OCI-LY3 (cell line): ENCODE measurements around the gene FSTL4.

Experiments
- H2AFZ ChIP-seq: fragments of 200-600, 300-600 bp; shearing (Covaris generic); 2 replicates; pipeline ENCODE4 v1.6.0; 2014; ENCODE audit warnings: antibody characterized with exemption, low read depth, low read length
- H3K27ac ChIP-seq: fragments of 200-600, 300-600 bp; sonication (generic); 2 replicates; pipeline ENCODE4 v1.5.1; 2014; ENCODE audit warnings: mild to moderate bottlenecking, low read length, moderate library complexity, mixed read lengths
- H3K27me3 ChIP-seq: fragments of 200-600, 300-600 bp; sonication (generic); 2 replicates; pipeline ENCODE4 v1.6.1; 2014; ENCODE audit warnings: low read depth, low read length, mixed read lengths
- H3K36me3 ChIP-seq: fragments of 200-600, 300-600 bp; sonication (generic); replicated peaks from 2 replicates; pipeline ENCODE3; 2014; ENCODE audit warnings: low read depth, low read length, mixed read lengths
- H3K4me1 ChIP-seq: fragments of 300-600, 200-600 bp; sonication (generic); 2 replicates; pipeline ENCODE4 v1.6.1; 2014; ENCODE audit warnings: low read length, mixed read lengths
- H3K4me2 ChIP-seq: fragments of 200-600, 300-600 bp; sonication (generic); 2 replicates; pipeline ENCODE4 v1.6.1; 2014; ENCODE audit warnings: low read length, mixed read lengths
- H3K4me3 ChIP-seq: fragments of 300-600, 200-600 bp; sonication (generic); 2 replicates; pipeline ENCODE4 v1.5.1; 2014; ENCODE audit warnings: antibody characterized with exemption, mild to moderate bottlenecking, low read length, moderate library complexity
- H3K79me2 ChIP-seq: fragments of 300-600, 200-600 bp; shearing (Covaris generic); 2 replicates; pipeline ENCODE4 v1.6.1; 2014; ENCODE audit warnings: mild to moderate bottlenecking, low read length, mixed read lengths
- H3K9ac ChIP-seq: fragments of 300-600, 200-600 bp; shearing (Covaris generic); 2 replicates; pipeline ENCODE4 v1.6.0; 2014; ENCODE audit warnings: mild to moderate bottlenecking, low read length, moderate library complexity
- H3K9me3 ChIP-seq: fragments of 200-600, 300-600 bp; shearing (Covaris generic); 2 replicates; pipeline ENCODE4 v1.6.1; 2014; ENCODE audit warnings: low read length, mixed read lengths; ENCODE audit not compliant: insufficient read depth
- H4K20me1 ChIP-seq: fragments of 200-600, 300-600 bp; sonication (generic); 2 replicates; pipeline ENCODE4 v1.6.1; 2016; ENCODE audit warnings: low read length, mixed read lengths; ENCODE audit not compliant: insufficient read depth
- CTCF ChIP-seq: fragments of 200-600, 300-600 bp; sonication (generic); IDR thresholded peaks from 2 replicates; pipeline ENCODE4 v1.5.1; 2014; ENCODE audit warnings: antibody characterized with exemption, low read length, low read depth
- EZH2phosphoT487 ChIP-seq: fragments of 200-600 bp; shearing (Covaris generic); IDR thresholded peaks from 2 replicates; pipeline ENCODE4 v1.6.1; 2018; ENCODE audit warnings: antibody characterized with exemption, mixed run types, low read depth

Gene FSTL4

GRCh38 chr5:133266527-133266878, 345.8 kb downstream of the FSTL4 start:
- H3K4me1 ChIP-seq: peaks cover 29% of the 10 kb centered on the region

GRCh38 chr5:133265720-133266526, 346.4 kb downstream of the FSTL4 start:
- no peak overlapping the region for H2AFZ ChIP-seq
- no peaks in the 10 kb centered on the region for H4K20me1 ChIP-seq
- no peak overlapping the region for H3K4me2 ChIP-seq
- H3K79me2 ChIP-seq: no peaks in the 10 kb centered on the region
- peaks cover 29% of the 10 kb centered on the region for H3K4me1 ChIP-seq
- no peaks in the 10 kb centered on the region for H3K36me3 ChIP-seq
- no peak overlapping the region for H3K9ac ChIP-seq
- H3K27me3 ChIP-seq: no peaks in the 10 kb centered on the region
- no peak overlapping the region for H3K4me3 ChIP-seq
- no peaks in the 10 kb centered on the region for H3K9me3 ChIP-seq
- H3K27ac ChIP-seq: no peak overlapping the region
- TF ChIP-seq EZH2phosphoT487 (no peak), CTCF (no peak)

More at GRCh38 chr5:133266527-133266878, 345.8 kb downstream of the FSTL4 start:
- no peaks in the 10 kb centered on the region for H4K20me1 ChIP-seq
- H3K27me3 ChIP-seq: no peaks in the 10 kb centered on the region
- no peak overlapping the region for H2AFZ ChIP-seq
- no peak overlapping the region for H3K4me3 ChIP-seq
- H3K36me3 ChIP-seq: no peaks in the 10 kb centered on the region
- H3K4me2 ChIP-seq: no peak overlapping the region
- H3K79me2 ChIP-seq: no peaks in the 10 kb centered on the region
- H3K9ac ChIP-seq: no peak overlapping the region
- no peak overlapping the region for H3K27ac ChIP-seq
- no peak for TF ChIP-seq EZH2phosphoT487
- TF ChIP-seq CTCF: no peak
- no peaks in the 10 kb centered on the region for H3K9me3 ChIP-seq

GRCh38 chr5:133265257-133265656, 347.1 kb downstream of the FSTL4 start:
- Histone ChIP-seq H2AFZ (no peak overlapping the region), H3K4me2 (no peak overlapping the region), H4K20me1 (no peaks in the 10 kb centered on the region), H3K27ac (no peak overlapping the region), H3K4me1 (peaks cover 29% of the 10 kb centered on the region), H3K9me3 (no peaks in the 10 kb centered on the region), H3K36me3 (no peaks in the 10 kb centered on the region), H3K4me3 (no peak overlapping the region), H3K79me2 (no peaks in the 10 kb centered on the region), H3K27me3 (no peaks in the 10 kb centered on the region), H3K9ac (no peak overlapping the region)
- TF ChIP-seq CTCF: no peak
- TF ChIP-seq EZH2phosphoT487: no peak

GRCh38 chr5:133262690-133263089, 349.7 kb downstream of the FSTL4 start:
- no peak for TF ChIP-seq EZH2phosphoT487
- no peak for TF ChIP-seq CTCF
- Histone ChIP-seq H3K4me3 (no peak overlapping the region), H3K27ac (no peak overlapping the region), H3K79me2 (no peaks in the 10 kb centered on the region), H4K20me1 (no peaks in the 10 kb centered on the region), H2AFZ (no peak overlapping the region), H3K36me3 (no peaks in the 10 kb centered on the region), H3K4me1 (peaks cover 29% of the 10 kb centered on the region), H3K9me3 (no peaks in the 10 kb centered on the region), H3K27me3 (no peaks in the 10 kb centered on the region), H3K9ac (no peak overlapping the region), H3K4me2 (no peak overlapping the region)
